Kidney (tissue), 14 donors: ENCODE results near the gene MACROD1. TPM values are rescaled to one million over a fixed set of nuclear protein-coding genes. Genes with fewer than 3 reads are reported as not detected.

ENCODE experiments used
- DNase-seq, 5 donors: peaks; one replicate each; pipeline ENCODE4 v3.0.0-alpha.2; 2013 to 2020
- FAIRE-seq: peaks from 2 replicates; lab custom pipeline; 2012; peaks lifted over from hg19 to GRCh38; lab: Jason Lieb, UNC
- H3K27ac ChIP-seq, 2 donors: one replicate each; pipeline ENCODE4 v1.7.0; 2013; ENCODE audit warnings: low read depth in 2 of 2, low read length in 2 of 2, inconsistent platforms in 1 of 2
- H3K27me3 ChIP-seq: one replicate; pipeline ENCODE4 v1.7.1; 2013; ENCODE audit warnings: low read length, inconsistent platforms; ENCODE audit not compliant: control insufficient read depth, insufficient read depth
- H3K36me3 ChIP-seq, 3 donors: one replicate each; pipeline versions ENCODE4 v1.7.0 to v1.7.1; 2013; ENCODE audit warnings: low read length in 3 of 3, control low read depth in 1 of 3, inconsistent platforms in 1 of 3; ENCODE audit not compliant: insufficient read depth in 3 of 3, control insufficient read depth in 2 of 3
- H3K4me1 ChIP-seq, 3 donors: one replicate each; pipeline versions ENCODE4 v1.7.0 to v1.7.1; 2013; ENCODE audit warnings: low read length in 3 of 3, inconsistent platforms in 1 of 3, low read depth in 1 of 3; ENCODE audit not compliant: control insufficient read depth in 2 of 3, insufficient read depth in 2 of 3
- H3K4me3 ChIP-seq, 3 donors: one replicate each; pipeline versions ENCODE4 v1.7.0 to v1.8.1; 2013; ENCODE audit warnings: low read length in 3 of 3, control low read depth in 1 of 3, inconsistent platforms in 1 of 3
- H3K9ac ChIP-seq, 3 donors: one replicate each; pipeline versions ENCODE4 v1.7.0 to v1.7.1; 2013; ENCODE audit warnings: low read length in 3 of 3, control low read depth in 1 of 3, inconsistent platforms in 1 of 3
- H3K9me3 ChIP-seq, 3 donors: one replicate each; pipeline versions ENCODE4 v1.7.0 to v1.7.1; 2013; ENCODE audit warnings: low read length in 3 of 3, control low read depth in 1 of 3, inconsistent platforms in 1 of 3; ENCODE audit not compliant: control insufficient read depth in 2 of 3, insufficient read depth in 1 of 3
- intact Hi-C: fragments of 100-400 bp; cut with DNase I; formaldehyde crosslinking; loops from one replicate; pipeline ENCODE4 v1.11.1; 2022
- polyA plus RNA-seq: library from polyadenylated mRNA; stranded (reverse); fragments of 350-450 nt; fragmentation: Illumina TruSeq; extraction: RNeasy Lipid Tissue Mini Kit (QIAGEN cat#74804); gene quantifications from one replicate; pipeline ENCODE4 v1.2.3, GENCODE V29; 2014; ENCODE audit warnings: low read depth, low replicate concordance; ENCODE audit not compliant: insufficient read depth
- total RNA-seq: library from RNA; stranded (reverse); fragmentation: NEBNext Ultra II Directional; extraction: Animal tissue kit (Norgen Biotek cat#: 25700); gene quantifications from one replicate; pipeline ENCODE4 v1.2.1, GENCODE V29; 2021
- TF ChIP-seq, protein P1 (sequence below): IDR thresholded peaks from 3 replicates; pipeline ENCODE4 v1.5.1; 2012; ENCODE audit warnings: mild to moderate bottlenecking, moderate library complexity, borderline replicate concordance; ENCODE audit not compliant: insufficient read depth; ENCODE audit errors: extremely low read depth
- donor health status: control.
- donor health status: control.
- donor health status: control.
- donor health status: control.
- donor health status: control.
- donor health status: DM: yes; HTN: yes; CAD: no.
- donor health status: Normal renal cell carcinoma (clear cell type).

The MACROD1 gene
- total and polyA plus RNA-seq, 2 donors from 2014 or later, result 27.8 to 176 TPM

DNA sequence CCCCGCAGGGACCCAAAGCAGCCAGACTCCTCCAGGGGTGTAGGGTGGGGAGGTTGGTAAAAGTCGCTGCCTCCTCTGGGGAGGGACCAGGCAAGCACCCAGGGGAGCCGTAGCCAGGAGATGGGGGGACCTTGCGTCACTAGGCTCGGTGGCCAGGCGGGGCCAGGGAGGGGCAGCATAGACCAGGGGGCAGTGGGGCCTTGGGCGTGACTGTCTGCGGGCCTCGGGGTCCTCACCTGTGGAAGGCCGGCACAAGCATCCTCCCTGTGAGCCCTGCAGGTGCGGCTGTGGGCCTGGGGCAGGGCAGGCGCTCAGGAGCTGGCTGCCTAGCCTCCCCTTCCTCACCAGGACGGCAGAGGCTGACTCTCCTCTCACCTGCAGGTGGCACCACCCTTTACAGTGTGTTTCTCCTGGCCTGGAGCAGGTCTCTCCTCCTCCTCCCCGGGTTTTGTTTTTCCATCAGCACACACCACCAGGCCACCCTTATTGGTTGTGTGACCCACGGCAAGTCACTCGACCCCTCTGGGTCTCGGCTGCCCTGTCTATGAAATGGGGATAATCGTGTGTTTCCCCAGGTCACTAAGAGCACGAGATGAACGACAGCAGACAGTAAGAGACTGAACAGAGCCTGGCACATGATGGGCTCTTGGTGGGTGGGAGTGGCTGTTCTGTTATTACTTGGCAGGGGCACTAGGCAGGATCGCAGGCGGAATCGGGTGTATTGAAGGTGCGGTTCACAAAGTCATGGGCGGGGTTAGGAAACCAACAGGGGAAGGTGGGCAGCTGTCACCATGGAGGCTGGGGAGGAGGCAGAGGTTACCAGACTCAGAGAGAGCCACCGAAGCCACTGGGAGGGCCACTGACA is 77.5 kb downstream of the MACROD1 start:
- intact Hi-C loops, result no loop called here

DNA sequence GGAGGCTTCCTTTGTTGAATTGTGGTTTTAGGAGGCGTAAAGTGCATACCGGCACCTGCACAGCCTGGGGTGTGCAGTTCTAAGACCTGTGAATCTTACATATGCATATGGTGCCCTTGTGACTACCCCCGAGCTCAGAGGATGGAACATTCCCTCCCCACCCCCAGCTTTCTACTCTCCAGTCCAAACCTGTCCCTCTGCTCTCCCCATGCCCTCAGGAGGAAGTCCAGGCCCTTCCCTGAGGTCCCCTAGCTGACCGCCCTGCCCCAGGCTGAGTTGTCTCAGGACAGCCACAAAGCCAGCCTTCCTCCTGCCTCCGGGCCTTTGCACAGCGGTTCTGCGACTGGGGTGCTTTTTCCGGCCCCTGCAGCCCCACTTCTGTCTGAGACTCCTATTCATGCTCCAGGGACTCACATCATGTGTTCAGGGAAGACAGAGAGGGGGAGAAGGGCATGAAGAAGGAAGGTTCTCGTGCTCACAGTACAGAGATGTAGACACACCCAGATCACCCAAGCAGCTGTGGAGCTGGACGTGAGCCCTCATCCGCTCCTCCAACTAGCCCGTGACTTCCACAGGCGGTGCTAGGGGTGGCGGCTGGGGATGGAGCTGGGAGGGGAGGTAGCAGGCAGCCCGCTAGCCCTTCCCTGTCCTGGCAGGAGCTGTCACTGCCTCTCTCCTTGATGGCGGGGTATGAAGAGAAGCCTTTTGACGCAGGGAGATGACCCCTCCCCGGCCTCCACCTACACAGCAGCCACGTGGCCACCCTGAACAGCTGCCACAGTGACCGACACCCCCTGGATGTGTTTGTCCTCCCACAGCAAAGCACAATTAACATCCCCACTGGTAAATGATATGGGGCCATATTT is 79.4 kb downstream of the MACROD1 start:
- peaks cover 0 to 38% (median 29%) of the 10 kb centered on the region in 3 donors for H3K4me1 ChIP-seq
- H3K27ac ChIP-seq, result peak overlapping the region; percentile 17 to 60

More for the DNA sequence above, 77.5 kb downstream of the MACROD1 start:
- no peaks in the 10 kb centered on the region for H3K9me3 ChIP-seq
- no peak overlapping the region for H3K4me3 ChIP-seq
- H3K36me3 ChIP-seq, result no peaks in the 10 kb centered on the region
- no peaks in the 10 kb centered on the region for H3K27me3 ChIP-seq
- TF ChIP-seq, protein P1, sequence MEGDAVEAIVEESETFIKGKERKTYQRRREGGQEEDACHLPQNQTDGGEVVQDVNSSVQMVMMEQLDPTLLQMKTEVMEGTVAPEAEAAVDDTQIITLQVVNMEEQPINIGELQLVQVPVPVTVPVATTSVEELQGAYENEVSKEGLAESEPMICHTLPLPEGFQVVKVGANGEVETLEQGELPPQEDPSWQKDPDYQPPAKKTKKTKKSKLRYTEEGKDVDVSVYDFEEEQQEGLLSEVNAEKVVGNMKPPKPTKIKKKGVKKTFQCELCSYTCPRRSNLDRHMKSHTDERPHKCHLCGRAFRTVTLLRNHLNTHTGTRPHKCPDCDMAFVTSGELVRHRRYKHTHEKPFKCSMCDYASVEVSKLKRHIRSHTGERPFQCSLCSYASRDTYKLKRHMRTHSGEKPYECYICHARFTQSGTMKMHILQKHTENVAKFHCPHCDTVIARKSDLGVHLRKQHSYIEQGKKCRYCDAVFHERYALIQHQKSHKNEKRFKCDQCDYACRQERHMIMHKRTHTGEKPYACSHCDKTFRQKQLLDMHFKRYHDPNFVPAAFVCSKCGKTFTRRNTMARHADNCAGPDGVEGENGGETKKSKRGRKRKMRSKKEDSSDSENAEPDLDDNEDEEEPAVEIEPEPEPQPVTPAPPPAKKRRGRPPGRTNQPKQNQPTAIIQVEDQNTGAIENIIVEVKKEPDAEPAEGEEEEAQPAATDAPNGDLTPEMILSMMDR, result peak; percentile 42
- H3K27ac ChIP-seq, result no peak overlapping the region
- H3K9ac ChIP-seq, result no peak overlapping the region
- peaks cover 0 to 44% (median 41%) of the 10 kb centered on the region in 3 donors for H3K4me1 ChIP-seq
- DNase-seq, result peak in 2 of 5 donors; percentile 70 to 71
- FAIRE-seq, result no peak

DNA sequence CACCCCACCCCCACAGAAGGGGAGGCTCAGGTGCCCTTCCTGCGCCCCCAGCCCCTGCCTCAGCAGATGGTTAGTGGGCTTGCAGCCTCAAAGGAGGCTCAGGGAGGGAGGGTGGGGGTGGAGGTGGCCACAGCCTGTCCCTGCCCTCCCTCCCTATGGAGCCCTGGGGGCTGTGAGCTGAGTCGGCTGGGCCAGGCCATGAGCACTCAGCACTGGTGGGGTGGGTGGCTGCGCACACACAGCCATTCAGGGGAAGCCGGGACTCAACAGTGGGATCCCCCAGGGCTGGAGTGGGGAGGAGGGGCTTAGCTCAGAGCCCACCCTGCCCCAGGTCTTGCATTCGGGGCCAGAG is 80.0 kb downstream of the MACROD1 start:
- Histone ChIP-seq H3K27ac (peak overlapping the region; percentile 56 to 71), H3K4me1 (peaks cover 0 to 38% (median 29%) of the 10 kb centered on the region in 3 donors), H3K9ac (no peak overlapping the region), H3K9me3 (no peaks in the 10 kb centered on the region), H3K36me3 (no peaks in the 10 kb centered on the region), H3K27me3 (no peaks in the 10 kb centered on the region), H3K4me3 (no peak overlapping the region)
- intact Hi-C loops, result no loop called here
- no peak for FAIRE-seq
- peak in 1 of 5 donors; percentile 67 for DNase-seq
- TF ChIP-seq, protein P1, result no peak

More for the DNA sequence above, 79.4 kb downstream of the MACROD1 start:
- Histone ChIP-seq H3K9ac (no peak overlapping the region), H3K9me3 (no peaks in the 10 kb centered on the region), H3K4me3 (no peak overlapping the region), H3K27me3 (no peaks in the 10 kb centered on the region), H3K36me3 (no peaks in the 10 kb centered on the region)
- FAIRE-seq, result no peak
- intact Hi-C loops, result no loop called here
- peak in 3 of 5 donors; percentile 59 to 67 (median 66) for DNase-seq
- TF ChIP-seq, protein P1, result no peak
